HG03039 (cell line): ENCODE measurements around the gene LLGL1.

ENCODE experiments used
- ATAC-seq: cut with Tn5 transposase; IDR thresholded peaks from one replicate; pipeline ENCODE4 v1.9.1; 2021; ENCODE audit warnings: mild to moderate bottlenecking, moderate library complexity; ENCODE audit not compliant: unreplicated experiment

LLGL1 gene

DNA sequence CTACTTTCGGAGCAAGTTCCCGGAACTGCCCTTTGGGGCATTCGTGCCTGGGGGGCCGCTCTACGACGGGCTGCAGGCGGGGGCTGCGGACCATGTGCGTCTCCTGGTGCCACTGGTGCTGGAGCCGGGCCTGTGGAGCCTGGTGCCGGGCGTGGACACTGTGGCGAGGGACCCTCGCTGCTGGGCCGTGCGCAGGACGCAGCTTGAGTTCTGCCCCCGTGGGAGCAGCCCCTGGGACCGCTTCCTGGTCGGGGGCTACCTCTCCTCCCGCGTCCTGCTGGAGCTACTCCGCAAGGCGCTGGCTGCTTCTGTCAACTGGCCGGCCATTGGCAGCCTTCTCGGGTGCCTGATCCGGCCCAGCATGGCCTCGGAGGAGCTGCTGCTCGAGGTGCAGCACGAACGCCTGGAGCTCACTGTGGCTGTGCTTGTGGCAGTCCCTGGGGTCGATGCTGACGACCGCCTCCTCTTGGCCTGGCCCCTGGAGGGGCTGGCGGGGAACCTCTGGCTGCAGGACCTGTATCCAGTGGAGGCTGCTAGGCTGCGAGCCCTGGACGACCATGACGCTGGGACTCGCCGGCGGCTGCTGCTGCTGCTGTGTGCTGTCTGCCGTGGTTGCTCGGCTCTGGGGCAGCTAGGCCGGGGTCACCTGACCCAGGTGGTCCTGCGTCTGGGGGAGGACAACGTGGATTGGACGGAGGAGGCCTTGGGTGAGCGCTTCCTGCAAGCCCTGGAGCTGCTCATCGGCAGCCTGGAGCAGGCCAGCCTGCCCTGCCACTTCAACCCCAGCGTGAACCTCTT lies 38.6 kb downstream of the LLGL1 start:
- no peak for ATAC-seq

DNA sequence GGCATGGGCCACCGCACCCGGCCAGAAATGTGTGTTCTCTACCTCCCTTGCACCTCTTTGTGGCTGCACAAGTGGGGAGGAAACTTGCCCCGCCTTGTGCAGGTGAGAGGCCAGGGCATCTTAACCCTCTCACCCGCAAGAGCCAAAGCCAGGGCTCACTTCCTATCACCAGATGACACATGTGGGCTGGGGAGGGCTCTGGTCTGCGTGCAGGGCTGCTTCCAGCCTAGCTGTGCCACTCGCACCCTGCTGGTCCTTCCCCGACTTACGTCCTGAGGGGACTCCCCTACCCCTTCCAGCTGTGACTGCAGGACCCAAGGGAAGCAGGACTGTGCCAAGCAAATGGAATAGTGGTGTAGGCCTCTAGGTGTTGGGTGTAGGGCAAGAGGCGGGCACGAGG lies 41.9 kb downstream of the LLGL1 start:
- no peak for ATAC-seq

DNA sequence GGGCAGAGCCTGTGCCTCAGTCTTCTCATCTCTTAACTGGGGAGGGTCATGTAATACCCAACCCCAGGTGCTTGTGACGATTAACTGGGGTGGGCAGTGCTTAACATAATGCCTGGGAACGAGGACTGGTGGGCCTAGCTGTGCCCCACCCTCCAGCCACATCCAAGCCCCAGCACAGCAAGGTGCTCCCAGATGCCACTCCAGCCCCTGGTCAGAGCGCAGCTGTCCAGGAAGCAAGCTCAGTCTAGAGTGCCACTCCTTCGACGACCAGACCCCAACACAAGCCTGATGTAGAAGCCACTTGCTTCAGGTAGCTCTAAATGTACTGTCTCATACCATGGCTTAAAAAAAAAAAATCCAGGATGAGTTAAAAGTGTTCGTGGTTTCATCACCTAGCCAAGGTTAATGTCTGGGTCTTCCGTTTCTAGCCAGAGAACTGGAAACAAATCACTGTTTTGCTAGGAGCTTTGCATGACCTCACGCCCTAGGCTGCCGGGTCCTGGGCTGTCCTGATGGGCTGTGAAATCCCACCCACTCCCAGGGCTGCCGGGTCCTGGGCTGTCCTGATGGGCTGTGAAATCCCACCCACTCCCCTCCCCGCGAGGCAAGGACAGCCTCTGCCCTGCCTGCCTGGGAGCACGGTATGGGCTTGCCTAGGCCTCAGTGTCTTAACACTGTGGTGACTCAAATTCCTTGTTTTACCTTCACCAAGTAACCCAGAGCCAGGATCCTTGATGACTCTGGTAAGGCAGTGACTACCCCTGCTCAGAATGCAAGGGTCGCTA lies 42.7 kb downstream of the LLGL1 start:
- no peak for ATAC-seq

DNA sequence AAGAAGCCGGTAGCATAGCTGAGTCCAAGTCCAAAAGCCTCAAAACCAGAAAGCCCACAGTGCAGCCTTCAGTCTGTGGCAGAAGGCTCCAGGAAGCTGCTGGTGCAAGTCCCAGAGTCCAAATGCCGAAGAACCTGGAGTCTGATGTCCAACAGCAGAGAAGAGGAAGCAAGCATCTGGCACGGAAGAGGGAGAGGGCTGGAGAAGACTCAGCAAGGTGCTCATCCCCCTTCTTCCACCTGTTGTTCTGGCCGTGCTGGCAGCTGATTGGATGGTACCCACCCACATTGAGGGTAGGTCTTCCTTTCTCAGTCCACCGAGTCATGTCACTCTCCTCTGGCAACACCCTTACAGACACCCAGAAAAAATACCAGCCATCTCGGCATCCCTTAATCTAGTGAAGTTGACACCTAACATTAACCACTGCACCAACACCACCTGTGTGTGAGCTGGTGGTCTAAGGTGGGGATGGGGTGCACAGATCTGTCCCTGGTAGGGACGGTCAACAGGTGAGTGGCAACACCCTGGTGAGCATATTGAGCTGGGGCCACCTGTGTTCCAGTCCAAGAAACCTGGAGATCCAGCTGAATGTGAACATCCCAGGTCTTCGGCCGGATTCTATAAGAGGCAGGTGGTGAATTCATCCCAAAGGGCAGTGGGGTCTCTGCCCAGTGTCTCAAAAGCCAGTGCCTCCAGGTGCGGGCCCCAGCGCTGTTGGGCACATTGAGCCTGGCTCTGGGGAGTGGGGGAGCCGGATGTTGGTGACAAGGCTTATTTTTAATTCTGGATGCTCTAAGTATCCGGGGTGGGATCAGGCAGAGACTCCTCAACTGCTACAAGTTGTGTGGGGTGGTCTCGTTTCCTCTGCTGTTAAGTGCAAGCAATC lies 44.9 kb downstream of the LLGL1 start:
- ATAC-seq: no peak

DNA sequence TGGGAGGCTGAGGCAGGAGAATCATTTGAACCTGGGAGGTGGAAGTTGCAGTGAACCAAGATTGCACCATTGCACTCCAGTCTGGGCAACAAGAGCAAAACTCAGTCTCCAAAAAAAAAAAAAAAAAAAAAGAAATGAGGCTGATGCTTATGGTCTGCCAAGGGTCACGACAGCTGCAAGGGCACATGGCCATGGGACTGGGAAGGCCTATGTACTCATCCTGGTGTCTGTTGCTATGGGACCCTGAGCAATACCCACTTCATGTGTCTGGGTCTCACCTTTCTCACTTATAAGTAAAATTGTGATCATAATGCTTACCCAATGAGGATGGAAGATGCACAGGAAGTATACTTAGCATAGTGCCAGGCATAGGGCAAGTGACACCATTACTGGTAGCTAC lies 51.6 kb downstream of the LLGL1 start:
- no peak for ATAC-seq

DNA sequence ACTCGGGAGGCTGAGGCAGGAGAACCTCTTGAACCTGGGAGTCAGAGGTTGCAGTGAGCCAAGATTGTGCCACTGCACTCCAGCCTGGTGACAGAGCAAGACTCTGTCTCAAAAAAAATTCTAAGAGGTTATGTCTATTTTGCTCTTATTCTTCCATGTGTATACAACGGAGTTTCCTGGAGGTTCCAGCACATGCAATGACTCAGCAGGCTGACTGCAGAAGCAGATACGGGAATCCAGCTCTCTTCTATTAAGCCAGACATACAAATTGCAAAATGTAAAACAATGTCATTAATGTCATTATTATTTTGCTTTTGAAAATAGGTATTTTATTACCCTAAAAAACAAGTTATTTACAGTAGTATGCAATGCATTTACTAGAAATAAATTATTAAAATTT lies 53.4 kb downstream of the LLGL1 start:
- no peak for ATAC-seq

DNA sequence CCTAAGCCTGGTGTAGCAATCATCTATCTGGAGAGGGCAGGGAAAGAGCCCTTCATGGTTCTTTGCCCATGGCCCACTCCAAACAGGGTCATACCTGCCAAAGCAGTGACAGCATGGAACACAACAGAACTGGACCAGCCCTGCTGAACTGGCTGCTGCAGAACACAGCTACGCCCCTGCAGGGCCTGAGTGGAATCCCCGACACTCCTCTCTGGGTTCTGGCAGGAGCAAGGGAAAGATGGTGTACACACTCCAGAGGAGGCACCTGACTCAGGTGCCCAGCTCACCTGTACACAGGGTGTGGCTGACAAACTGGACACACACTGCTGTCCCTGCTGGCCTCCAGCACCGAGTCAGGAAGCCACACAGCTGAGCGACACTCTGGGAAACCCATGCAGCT lies 54.8 kb downstream of the LLGL1 start:
- no peak for ATAC-seq

DNA sequence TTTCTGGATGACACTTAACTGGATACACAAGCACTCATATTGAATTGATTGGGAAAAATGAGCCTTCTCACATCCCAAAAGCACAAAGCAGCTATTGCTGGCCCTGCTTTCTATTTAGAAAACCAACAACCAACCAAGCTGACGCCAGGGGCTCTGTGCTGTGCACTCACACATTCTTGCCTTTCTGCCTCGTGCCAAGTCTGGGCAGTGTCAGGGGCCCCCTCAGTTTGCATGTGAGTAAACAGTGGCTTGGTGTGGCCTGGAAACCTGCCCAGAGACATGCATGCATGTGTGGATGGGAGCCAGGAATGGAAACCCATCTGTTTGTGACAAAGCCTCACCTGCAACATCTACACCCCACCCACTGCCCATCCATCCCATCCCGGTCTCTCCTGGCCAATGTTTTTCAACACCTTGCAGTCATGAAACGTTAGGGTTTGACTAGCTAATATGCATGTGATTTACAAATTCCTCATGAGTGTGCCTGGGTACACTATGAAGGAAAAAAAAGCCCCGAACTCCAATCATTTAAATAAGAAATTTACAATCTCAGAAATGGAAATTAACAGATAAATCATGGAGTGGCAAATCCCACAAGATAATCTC lies 55.4 kb downstream of the LLGL1 start:
- ATAC-seq: no peak

DNA sequence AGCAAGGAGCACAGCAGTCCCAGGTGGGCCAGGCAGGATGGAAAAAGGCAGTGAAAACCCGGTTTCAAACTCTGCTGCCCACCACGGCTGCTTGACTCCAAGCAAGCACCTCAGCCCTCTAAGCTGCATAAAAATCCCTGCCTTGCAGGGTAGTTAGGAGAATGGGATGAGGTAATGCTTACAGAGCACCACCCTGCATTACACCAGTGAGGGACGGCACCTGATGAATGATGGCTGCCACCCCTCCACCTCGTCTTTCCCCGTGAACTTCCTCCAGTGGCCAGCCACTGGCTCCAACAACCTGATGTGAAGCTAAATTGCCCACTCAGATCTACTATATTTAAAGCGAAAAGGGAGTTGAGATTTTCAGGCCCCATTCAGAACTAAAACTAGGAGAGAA lies 56.4 kb downstream of the LLGL1 start:
- no peak for ATAC-seq

DNA sequence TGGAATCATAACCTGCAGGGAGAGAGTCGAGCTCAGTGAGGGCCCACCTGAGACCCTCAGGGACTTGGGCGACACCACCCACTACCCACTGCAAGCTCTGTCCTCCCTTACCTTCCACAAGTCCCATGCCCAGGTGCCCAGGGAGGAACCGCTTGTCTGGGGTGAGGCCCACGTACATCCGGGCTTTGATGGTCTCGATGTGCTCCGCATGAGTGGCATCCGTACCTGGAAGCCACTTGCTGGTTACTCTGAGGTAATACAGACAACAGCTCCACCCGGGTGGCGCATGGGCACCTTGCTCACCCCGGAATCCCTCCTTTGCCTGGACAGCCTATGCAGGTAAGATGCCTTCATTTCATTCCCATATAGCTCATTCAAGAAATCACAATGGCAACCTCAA lies 59.9 kb downstream of the LLGL1 start:
- no peak for ATAC-seq

DNA sequence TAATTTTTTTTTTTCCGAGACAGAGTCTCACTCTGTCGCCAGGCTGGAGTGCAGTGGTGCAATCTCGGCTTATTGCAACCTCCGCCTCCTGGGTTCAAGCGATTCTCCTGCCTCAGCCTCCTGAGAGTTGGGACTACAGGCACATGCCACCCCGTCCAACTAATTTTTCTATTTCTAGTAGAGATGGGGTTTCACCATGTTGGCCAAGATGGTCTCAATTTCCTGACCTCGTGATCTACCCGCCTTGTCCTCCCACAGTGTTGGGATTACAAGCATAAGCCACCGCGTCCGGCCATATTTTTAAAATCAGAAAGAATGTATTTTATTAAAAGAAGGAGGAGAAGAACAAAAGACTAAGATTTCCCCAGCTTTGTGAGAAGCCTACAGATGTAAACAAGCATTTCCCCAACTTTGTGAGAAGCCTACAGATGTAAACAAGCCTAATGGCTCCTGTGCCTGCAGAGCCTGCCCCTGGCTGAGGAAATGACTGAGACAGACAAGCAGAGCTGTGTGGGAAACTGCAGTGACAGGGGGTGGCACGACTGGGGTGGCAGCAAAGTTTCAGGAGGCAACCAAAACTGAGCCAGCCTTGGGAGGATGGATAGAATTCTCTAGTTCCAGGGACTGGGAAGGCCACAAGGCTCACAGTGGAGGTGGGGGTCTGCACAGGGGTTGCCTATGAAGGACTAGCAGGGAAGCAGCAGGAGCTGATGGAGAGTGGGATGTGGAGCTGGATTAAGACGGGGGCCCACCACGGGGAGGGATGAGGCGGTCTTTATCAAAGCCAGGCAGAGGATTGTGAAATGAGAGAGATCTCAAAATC lies 66.5 kb downstream of the LLGL1 start:
- no peak for ATAC-seq
